HEK293 (cell line): ENCODE results near the gene SHROOM3.

ENCODE experiments used
- BCL11A ChIP-seq: fragments of 450-650 bp; formaldehyde crosslinking; IDR thresholded peaks from 2 replicates; pipeline ENCODE4 v1.5.1; 2016; ENCODE audit warnings: low read depth, missing biosample characterization, missing genetic modification characterization
- CTCF ChIP-seq: fragments of 450-650 bp; formaldehyde crosslinking; IDR thresholded peaks from 2 replicates; pipeline ENCODE4 v1.5.1; 2016; ENCODE audit warnings: missing biosample characterization, missing genetic modification characterization
- HOXA7 ChIP-seq: sonication (generic); formaldehyde crosslinking; IDR thresholded peaks from 2 replicates; pipeline ENCODE4 v1.8.1; 2022; ENCODE audit warnings: missing genetic modification reagents, borderline replicate concordance
- INSM2 ChIP-seq: fragments of 450-650 bp; formaldehyde crosslinking; IDR thresholded peaks from 2 replicates; pipeline ENCODE4 v1.5.1; 2016; ENCODE audit warnings: missing biosample characterization, missing genetic modification characterization
- KLF1 ChIP-seq: fragments of 450-650 bp; formaldehyde crosslinking; IDR thresholded peaks from 2 replicates; pipeline ENCODE4 v1.5.1; 2016; ENCODE audit warnings: missing biosample characterization, missing genetic modification characterization
- KLF7 ChIP-seq: fragments of 450-650 bp; formaldehyde crosslinking; IDR thresholded peaks from 2 replicates; pipeline ENCODE4 v1.5.1; 2016; ENCODE audit warnings: missing biosample characterization, missing genetic modification characterization, borderline replicate concordance
- SP2 ChIP-seq: fragments of 450-650 bp; formaldehyde crosslinking; IDR thresholded peaks from 2 replicates; pipeline ENCODE4 v1.5.1; 2016; ENCODE audit warnings: missing biosample characterization, missing genetic modification characterization
- ZBTB7A ChIP-seq: fragments of 450-650 bp; formaldehyde crosslinking; IDR thresholded peaks from 2 replicates; pipeline ENCODE4 v1.5.1; 2016; ENCODE audit warnings: low read depth, missing biosample characterization, missing genetic modification characterization
- ZFP41 ChIP-seq: fragments of 450-650 bp; formaldehyde crosslinking; IDR thresholded peaks from 2 replicates; pipeline ENCODE4 v1.5.1; 2016; ENCODE audit warnings: missing biosample characterization, missing genetic modification characterization, borderline replicate concordance
- ZNF10 ChIP-seq: fragments of 450-650 bp; formaldehyde crosslinking; IDR thresholded peaks from 2 replicates; pipeline ENCODE4 v1.5.1; 2017; ENCODE audit warnings: missing biosample characterization, missing genetic modification characterization
- ZNF561 ChIP-seq: fragments of 450-650 bp; IDR thresholded peaks from 2 replicates; pipeline ENCODE4 v1.5.1; 2018; ENCODE audit warnings: missing biosample characterization, missing genetic modification characterization, borderline replicate concordance
- ZNF585B ChIP-seq: fragments of 450-650 bp; formaldehyde crosslinking; IDR thresholded peaks from 2 replicates; pipeline ENCODE4 v1.5.1; 2016; ENCODE audit warnings: missing biosample characterization, missing genetic modification characterization

GRCh38 chr4:76499461-76499860 lies 64.4 kb downstream of the SHROOM3 start:
- TF ChIP-seq CTCF, result no peak
- no peak for TF ChIP-seq ZNF585B
- no peak for TF ChIP-seq KLF7
- TF ChIP-seq ZNF561 (tag by site-specific recombination), result no peak
- no peak for TF ChIP-seq HOXA7 (CRISPR knock-in tag)
- no peak for TF ChIP-seq KLF1
- TF ChIP-seq ZBTB7A, result no peak
- TF ChIP-seq ZFP41 (tag by site-specific recombination), result no peak
- no peak for TF ChIP-seq SP2 (tag by site-specific recombination)
- no peak for TF ChIP-seq BCL11A
- no peak for TF ChIP-seq ZNF10 (tag by site-specific recombination)
- TF ChIP-seq INSM2 (tag by site-specific recombination), result no peak
